GM12864 (cell line): Measurements from ENCODE around the gene KLHL33.

ENCODE experiments used
- DNase-seq: peaks from one replicate; pipeline ENCODE4 v3.0.0-alpha.2; 2011; ENCODE audit warnings: low read depth
- H3K4me3 ChIP-seq: 2 replicates; pipeline ENCODE4 v1.5.1; 2011; ENCODE audit warnings: mild to moderate bottlenecking, low read depth, low read length, control low read depth
- CTCF ChIP-seq: IDR thresholded peaks from 2 replicates; pipeline ENCODE4 v1.5.1; 2011; ENCODE audit warnings: low read depth, mild to moderate bottlenecking, moderate library complexity, low read length, control low read depth, inconsistent platforms; ENCODE audit errors: missing control alignments

The KLHL33 gene

GRCh38 chr14:20470603-20470901, 34.6 kb upstream of the KLHL33 start:
- DNase-seq, result no peak
- no peak for TF ChIP-seq CTCF
- H3K4me3 ChIP-seq, result peak overlapping the region; percentile 94

- TF ChIP-seq CTCF, result no peak
- H3K4me3 ChIP-seq, result peak overlapping the region; percentile 94
- peak; percentile 41 for DNase-seq
Measured at GRCh38 chr14:20469890-20470602, 34.1 kb upstream of the KLHL33 start.

- DNase-seq, result peak; percentile 83
- H3K4me3 ChIP-seq, result peak within 1 kb of the TSS; percentile 94
- TF ChIP-seq CTCF, result no peak
Measured at GRCh38 chr14:20469242-20469889, 33.4 kb upstream of the KLHL33 start, which contains the start of gene PNP. Gene PNP (plus strand): TSS chr14:20469406. CDS start chr14:20469525, 119 bp downstream.

GRCh38 chr14:20468764-20469241, 32.8 kb upstream of the KLHL33 start:
- TF ChIP-seq CTCF, result no peak
- peak overlapping the region; percentile 94; the same call in 1 of the 2 replicates for H3K4me3 ChIP-seq
- DNase-seq, result no peak

GRCh38 chr14:20461225-20462141, 25.5 kb upstream of the KLHL33 start, which contains the start of gene PIP4P1:
Gene PIP4P1 (minus strand): TSS chr14:20461434. CDS start chr14:20461325, 109 bp downstream.
- TF ChIP-seq CTCF, result no peak
- H3K4me3 ChIP-seq, result peak within 1 kb of the TSS; percentile 97
- peak; percentile 100 for DNase-seq

- peak overlapping the region; percentile 97 for H3K4me3 ChIP-seq
- TF ChIP-seq CTCF, result no peak
- DNase-seq, result peak; percentile 59
Measured at GRCh38 chr14:20460458-20461224, 24.7 kb upstream of the KLHL33 start.
